COLO668 (cell line): ENCODE measurements around the gene TAC4.
A peak's percentile ranks its signal among the peaks of the same experiment; 100 is the strongest.

Experiments
- DNase-seq: peaks from one replicate; lab custom pipeline; 2025; ENCODE audit not compliant: unreplicated experiment; lab: John Stamatoyannopoulos, UW

TAC4 gene, protein sequence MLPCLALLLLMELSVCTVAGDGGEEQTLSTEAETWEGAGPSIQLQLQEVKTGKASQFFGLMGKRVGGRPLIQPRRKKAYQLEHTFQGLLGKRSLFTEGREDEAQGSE

DNA sequence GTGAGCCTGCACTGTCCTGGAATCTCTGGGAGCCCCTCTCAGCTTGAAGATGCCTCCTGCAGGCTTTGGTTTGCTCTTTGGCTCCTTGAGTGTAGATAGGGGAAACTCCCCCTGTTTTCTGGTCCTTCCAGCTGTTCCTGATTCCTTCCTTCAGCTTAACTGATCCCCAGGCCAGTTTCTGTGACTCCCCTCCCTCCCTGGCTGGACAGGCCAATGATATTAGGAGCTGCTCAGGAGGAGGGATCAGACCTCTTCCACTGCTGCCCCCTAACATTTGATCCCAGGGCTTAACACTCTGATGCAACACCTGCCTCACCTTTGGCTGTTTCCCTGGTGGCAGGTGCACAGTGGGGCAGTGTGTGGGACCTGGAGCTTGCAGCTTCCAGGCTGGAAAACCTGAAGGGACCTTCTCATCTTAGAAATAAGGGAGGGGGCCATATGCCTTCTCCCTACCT lies at the start of gene TAC4:
Gene TAC4, minus strand, starts transcription at position 51 of the 455 bp plus-strand sequence. CDS start 52 bp downstream, outside the sequence.
- no peak for DNase-seq

DNA sequence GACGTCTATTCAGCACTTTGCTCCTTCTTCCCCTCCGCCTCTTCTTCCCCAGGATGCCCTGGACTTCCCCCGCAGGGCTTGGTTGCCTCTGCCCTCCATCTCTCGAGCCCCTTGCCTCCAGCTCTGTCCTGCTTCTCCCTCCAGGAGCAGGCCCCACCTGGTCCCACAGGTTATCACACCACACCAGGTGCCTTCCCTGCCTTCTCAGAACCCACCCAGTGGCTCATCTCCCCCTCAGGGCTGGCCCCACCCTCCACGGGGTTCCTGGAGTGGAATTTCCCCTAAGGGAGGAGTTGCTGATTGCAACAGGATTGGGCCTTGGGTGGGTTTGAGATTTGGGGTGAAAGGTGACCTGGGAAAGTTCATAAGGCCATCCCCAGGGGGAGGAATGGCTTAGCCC lies 49.0 kb upstream of the TAC4 start:
- no peak for DNase-seq

DNA sequence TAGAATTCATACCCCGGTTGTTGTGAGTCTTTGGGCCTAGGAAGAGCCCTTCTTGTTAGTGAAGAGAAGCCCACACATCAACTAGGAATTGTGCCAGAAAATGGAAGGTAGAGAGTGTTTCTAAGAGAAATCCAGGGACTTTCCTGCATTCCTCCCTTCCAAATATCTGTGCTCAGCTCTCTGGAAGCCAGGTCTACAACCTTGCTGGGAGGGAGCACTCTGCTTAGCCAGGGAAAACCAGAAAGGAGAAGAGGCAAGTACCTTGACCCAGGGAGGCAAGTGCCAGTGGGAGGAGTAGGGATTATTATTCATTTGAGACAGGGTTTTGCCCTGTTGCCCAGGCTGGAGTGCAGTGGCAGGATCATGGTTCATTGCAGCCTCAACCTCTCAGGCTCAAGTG lies 48.4 kb upstream of the TAC4 start:
- no peak for DNase-seq

DNA sequence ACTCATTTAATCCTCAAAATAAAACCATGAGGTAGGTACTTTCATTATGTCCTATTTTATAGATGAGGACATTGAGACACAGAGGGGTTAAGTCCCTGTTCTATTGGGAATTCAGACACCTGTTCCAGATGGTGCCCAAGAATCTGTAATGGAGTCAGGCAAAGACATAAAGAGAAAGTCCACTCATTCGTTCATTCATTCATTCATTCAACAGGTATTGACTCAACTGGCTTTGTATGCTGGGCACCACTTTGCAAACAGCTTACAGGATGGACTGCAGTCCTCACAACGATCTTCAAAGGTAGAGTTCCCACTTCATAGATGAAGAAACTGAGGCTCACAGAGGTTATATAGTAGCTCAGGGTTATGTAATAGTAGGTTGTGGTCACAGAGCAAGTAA lies 47.9 kb upstream of the TAC4 start:
- DNase-seq = no peak

DNA sequence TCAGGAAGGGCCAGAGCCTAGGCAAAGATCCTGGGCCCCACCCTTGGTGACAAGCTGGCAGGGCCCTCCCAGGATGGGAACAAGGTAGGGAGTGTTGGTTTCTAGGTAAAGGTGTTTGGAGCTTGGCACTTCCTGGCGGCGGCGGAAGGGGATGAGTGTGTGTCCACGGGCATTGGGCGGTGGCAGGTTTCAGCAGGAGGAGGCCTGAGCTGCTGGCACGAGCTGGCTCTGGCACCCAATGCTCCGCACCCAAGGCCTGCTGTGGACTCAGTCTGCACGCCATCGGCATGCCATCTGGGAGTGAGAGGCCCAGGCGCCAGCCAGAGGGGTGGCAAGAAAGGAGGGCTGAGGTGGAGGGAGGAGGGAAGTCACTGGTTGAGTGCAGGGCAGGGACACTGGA lies 46.9 kb upstream of the TAC4 start:
- DNase-seq = no peak

DNA sequence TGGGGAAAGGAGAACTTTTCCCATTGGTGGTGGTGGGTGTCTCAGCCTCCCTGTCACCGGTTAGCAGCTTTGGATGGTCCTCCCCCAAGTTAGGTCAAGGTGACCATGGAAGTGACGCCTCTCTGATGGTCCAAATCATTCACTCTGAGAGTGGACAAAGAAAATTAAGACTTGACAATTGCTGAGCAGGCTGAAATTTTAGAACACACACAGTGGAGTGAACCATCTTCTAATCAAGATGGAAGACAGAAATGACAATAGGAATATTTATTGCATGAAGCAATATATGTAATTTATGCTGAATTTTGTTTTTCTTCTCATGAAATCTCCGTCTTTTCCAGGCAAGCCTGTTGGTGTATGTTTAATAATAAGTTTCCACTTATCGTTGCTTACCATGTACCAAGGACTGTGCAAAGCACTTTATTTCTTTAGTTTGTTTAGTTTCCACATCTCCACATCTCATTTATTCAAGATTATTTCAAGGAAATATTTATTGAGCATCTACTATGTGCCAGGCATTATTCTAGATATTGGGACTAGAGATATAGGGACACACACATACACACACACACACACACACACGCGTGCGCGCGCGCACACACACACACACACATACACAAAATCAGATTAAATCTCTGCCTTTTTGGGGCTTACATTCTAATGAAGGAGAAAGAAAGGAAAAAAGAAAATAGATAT lies 44.0 kb upstream of the TAC4 start:
- DNase-seq = no peak

DNA sequence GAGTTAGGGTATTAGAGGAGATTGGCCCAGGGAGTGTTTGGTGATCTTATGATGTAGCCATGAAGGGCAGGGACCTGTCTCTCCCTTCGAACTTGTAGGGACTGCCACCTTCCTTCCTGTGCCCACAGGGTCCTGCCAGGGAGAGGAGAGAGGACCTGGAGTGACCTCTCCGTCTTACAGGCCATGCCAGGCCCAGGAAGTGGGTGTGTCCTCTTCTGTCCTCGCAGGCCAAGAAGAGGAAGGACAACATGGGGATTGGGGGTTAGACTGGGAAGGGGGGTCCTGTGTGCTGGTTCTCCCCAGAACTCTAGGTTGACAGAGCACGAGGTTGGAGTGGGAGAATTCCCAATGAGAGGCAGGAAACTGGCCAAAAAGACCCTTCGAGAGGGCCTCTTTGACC lies 43.4 kb upstream of the TAC4 start:
- no peak for DNase-seq

DNA sequence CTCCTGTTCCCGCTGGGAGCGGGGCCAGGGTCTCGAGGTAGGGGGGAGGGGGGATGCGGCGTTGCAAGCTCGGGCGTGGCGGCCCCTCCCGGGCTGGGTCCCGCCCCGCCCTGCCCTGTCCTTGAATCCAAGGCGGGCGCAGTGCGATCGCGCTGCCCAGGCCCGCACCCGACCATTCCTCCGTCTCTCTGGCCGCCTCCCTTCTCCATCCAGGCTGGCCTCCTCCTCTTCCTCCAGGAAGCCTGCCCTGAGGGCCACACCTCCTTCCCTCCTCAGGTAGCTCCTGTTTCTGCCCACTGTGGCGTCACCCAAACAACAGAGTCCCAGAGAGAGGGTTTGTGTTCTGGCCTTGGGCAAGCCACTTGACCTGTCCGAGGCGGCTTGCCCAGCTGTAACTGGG lies 43.0 kb upstream of the TAC4 start:
- DNase-seq = no peak

DNA sequence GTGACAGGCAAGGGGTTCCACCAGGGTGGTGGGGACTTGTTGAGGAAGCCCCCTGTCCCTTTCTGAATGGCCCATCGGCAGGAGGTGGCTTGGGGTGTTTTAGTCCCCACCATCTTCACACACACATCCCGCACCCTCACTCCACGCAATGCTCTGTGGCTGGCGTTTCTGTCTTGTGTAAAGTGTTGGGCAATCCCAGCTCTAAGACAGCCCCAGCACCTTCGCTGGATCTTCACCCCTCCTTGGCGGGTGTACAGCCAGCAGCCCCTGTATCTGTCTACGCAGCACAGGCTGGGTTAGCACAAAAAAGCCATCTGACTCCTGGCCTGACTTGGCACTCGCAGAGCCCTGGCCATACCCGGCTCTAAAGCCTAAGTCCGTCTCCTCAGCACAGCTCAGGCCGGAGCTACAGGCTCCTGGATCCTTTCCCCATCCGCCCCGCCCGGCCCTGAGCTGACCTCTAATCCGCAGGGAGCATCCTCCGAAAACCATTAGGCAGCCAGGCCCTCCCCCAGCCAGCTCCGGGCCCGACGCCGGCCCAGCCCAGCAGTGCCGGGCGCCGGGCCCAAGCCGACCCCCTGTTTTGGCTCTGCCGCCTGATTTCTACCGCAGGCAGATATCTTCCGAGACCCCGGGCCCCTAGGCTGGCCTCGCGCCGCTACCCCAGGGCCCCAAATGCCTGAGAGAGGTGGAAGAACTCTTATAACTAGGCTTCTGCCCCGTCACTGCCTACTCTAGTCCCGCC lies 42.4 kb upstream of the TAC4 start:
- no peak for DNase-seq

DNA sequence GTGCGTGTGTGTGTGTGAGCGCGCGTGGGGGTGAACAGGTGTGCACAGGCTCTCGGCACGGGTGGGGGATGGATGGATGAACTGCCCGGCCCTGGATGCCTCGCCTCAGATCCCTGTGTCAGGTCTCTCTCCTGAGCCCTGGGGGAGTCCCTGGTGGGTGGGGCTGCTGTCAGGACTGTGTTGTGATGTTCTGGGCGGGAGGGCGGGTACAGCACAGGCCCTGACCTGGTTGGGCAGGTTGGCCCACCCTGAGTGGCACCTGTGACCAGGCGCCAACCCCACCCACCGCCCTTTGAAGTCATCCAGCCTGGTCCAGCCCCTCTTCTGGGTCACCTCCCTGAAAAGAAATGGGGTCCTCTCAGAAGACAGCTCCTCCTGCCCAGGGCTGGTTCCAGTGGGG lies 41.6 kb upstream of the TAC4 start:
- no peak for DNase-seq

DNA sequence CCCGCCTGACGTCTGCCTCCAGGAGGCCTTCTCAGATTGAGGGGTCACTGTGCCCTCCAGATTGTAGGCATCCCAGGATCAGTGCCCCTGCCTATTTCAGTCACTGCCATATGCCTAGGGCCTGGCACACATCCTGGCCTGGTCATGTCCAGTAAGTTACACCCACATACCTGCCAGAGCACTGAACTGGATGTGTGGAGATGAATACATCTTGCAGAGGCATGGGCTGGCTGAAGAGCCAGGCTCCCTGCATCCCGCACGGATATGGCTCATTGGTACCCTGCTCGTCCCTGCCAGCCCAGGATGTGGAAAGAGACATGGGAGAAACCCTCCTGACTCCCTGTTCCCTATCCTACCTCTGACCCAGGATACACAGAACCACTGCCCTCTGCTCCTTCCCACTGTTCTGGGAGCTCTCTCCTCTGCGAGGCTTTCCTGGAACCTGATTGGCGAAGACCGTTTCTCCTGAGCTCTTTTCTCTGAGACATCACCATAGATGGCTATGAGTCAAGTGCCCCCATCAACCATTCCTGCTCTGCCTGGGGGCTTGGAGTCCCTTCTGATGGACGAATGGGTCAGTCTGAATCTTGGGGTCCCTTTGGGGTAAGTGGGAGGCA lies 40.0 kb upstream of the TAC4 start:
- DNase-seq = no peak

DNA sequence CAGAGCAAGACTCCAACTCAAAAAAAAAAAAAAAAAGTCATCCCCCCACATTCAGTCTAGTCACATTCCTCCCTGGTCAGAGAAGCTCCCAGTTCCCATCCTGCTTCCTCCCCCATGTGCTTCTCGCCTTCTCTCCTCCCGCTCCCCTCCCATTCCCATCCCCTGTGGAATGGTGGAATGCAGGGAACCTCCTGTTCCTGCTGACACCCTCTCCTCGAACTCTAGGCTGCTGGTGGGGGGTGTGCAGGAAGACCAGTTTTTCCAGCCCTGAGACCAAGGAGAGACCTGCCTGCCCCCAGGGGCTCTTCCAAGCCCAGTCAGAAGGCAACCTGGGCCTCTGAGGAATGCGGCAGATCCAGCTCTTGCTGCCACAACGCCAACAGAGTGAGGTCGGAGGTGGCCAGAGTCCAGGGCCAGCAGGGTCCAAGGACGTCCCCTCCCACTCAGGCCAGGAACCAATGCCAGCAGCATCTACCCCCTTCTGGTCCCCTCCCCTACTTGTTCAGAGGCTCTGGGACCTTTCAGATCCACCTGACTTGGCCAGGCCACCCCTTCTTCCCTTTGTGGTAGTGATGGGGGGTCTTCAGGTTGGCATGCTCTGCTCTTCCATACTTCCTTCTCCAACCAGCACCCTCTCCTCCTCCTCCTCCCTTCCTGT lies 39.3 kb upstream of the TAC4 start:
- no peak for DNase-seq

DNA sequence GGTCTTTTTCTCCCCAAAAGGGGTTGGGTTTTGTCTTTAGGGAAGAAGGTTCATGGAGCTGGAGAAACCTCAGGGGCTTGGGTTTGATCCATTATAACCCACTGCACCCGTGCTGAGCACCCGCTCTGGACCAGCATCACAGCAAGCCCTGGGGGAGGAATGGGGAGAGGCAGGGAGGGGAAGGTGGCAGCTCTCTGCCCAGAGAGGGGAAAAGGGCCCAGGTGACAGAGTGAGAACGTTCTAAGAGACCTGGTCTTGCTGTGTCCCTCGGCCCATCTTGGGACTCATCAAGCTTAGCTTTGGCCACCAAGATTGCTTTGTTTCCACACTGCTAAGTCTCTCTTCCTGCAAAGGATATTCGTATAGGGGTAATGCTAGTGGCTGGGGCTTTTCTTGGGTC lies 38.2 kb upstream of the TAC4 start:
- DNase-seq = no peak

DNA sequence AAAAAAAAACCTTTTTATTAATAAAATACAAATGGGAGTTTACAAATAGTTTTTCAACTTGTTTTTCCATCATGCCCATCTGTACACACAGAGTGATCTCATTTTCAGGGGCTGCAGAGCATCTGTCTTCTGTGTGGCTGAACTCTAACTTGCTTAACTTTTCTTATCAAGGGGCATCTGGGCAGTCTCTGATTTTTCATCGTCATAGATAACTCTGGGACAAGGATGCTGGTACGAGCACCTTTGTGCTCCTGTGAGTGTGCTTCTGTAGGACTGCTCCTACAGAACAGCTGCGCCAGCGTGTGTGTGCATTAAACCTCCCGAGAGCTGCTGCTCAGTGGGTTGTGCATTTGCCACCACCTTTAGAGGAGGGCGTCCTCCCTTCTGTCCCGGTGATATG lies 34.6 kb upstream of the TAC4 start:
- no peak for DNase-seq

DNA sequence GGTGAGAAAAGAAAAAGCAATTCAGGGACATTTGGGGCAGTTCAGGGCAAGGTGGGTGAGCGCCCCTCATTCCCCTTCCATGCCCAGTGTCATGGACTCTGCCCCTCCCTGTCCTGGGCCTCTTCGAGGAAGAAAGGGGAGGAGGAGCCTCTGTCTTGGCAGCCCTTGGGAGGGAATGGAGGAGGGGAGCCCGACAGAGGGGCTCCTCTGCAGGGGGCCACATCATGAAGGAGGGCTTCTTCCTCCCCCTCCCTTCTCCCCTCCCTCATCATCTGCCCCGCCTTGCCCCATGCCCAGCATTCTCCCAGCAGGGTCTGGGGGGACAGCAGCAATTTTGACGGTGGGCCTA lies 33.2 kb upstream of the TAC4 start:
- DNase-seq = no peak

DNA sequence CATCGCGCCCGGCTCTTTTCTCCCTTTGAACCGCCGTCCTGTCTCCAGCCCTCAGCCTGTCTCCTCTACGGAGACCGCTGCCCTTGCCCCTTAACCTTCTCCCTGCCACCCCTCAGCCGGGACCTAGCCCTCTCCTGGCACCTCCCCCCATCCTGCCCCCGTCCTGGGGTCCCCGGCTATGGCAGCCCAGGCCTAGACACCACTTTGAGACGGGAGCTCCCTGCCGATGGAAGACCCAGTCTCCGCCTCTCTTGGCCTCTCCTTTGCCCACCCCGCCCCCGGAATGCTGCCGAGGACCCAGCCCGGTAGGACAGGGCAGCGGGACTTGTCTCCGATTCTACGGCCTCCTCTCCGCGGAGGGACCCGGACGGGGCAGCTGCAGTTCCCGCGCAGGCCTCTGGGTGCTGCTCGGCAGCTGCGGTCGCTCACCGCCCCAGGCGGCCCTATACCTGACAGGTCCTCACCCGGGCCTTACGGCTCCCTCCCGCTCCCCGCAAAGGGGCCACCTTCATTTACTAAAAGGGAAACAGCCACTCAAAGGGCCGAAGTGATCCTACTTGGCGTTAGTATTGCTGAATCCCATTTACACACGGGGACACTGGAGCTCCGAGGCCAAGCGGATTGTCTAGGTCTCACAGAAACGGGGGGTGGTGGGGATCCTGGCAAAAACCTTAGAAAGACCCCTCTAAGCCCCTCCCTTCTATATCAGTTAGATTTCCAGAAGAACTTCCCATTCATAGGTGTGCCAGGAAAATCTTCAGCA lies 32.6 kb upstream of the TAC4 start:
- DNase-seq = peak; percentile 49

DNA sequence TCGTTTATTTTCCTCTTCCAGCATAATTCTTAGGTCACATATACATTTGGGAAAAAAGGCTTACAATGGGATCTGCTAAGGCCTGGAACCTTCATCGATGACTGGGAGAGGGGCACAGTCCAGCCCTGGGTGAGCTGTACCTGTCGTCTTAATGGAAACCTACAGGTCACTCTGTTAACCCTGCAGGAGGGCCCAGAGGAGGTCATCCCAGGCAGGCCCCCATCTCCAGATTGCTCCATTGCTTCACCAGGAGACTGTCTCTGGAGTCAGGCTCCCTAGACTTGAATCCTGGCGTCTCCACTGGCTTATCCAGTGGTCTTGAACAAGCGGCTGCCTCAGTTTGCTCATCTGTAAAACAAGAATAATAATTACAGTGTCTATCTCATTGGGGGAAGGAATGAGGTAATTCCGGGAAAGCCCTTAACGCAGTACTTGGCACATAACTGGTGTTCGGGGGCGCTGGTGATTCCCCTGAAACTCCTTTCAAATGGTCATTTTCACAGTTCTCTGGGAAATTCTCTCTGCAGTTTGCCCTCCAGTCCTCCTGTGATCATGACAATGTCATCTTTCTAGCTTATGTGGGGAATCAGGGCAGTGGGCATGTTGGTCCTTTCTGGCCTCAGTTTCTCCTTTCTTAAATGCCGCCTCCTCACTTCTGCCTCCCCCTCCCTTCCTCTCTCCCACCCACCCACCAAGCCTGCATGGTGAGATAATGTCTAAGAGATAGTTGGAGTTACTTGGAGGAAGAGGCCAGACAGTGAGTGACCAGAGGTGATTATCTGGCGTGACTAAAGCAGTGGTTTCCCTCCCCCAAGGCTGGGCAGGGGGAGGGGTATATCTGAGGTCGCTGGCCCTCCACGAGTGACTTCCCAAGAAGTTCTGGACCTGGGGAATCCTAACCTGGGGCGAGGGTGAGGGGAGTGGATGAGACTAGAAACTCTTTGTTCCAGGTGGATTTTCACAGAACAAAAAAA lies 31.3 kb upstream of the TAC4 start:
- no peak for DNase-seq

DNA sequence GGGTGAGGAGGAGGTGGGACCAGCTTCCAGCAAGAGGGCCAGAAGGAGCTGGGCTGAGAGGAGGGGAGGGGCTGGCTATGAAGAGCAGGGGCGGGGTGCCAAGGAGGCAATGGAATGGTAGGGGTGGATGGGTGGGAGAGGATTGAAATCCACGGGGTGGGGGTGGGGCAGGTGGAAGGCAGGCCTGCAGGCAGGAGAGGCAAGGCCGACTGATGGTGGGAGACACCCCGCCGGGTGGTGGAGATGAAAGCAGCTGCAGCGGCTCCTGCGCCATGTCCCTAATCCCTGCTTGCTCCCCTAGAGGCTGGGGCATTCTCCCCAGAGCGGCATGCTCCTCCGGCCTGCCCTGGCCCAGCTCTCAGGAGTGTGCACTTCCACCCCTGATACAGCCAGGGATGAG lies 27.8 kb upstream of the TAC4 start:
- no peak for DNase-seq

DNA sequence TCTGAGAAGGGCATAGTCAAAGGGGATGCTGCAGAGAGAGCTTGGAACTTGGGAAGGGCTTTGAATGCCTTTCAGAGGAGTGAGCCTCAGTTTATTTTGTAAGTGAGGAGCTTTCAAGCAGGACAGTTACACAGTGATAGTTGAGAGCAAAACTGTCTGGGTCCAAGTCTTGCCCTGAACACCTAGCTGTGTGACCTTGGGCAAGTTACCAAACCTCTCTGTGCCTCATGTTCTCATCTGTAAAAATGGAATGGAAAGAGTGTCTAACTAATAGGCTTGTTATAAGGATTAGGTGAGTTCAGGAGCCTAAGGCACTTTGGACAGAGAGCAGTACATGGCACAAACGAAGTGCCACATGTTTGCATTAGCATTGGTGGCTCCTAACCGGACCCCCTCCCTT lies 27.0 kb upstream of the TAC4 start:
- DNase-seq = no peak

DNA sequence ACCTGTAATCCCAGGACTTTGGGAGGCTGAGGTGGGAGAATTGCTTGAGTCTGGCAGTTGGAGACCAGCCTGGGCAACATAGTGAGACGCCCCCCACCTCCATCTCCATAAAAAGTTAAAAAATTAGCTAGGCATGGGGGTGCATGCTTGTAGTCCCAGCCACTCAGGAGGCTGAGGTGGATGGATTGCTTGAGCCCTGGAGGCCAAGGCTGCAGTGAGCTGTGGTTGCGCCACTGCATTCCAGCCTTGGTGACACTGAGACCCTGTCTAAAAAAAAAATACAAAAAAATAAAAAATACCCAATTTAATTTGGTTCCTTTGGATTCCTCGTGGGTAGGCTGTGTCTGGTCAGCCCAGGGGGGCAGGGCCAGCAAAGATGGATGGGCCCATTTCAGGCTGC lies 26.1 kb upstream of the TAC4 start:
- DNase-seq = no peak
